Spleen (tissue), 7 donors: ENCODE data around the gene CLPX.

Experiments
- POLR2A ChIP-seq, 3 donors: fragments of 450-650 bp; IDR thresholded peaks; one replicate each; pipeline ENCODE4 v1.5.1; 2017; ENCODE audit warnings: antibody characterized with exemption in 3 of 3, mild to moderate bottlenecking in 1 of 3
- POLR2AphosphoS5 ChIP-seq, 3 donors: sonication (generic); formaldehyde crosslinking; IDR thresholded peaks; one replicate each; pipeline ENCODE4 v1.5.1; 2017; ENCODE audit warnings: antibody characterized with exemption in 3 of 3
- TF ChIP-seq, protein P1 (sequence below), 11 experiments: fragments of 200-600 bp in 7 of 11; fragments of 450-650 bp in 4 of 11; sonication (generic) in 4 of 11; IDR thresholded peaks in 8 of 11; conservative IDR thresholded peaks in 3 of 11; 1 replicate in 7 of 11; 2 replicates in 4 of 11; pipeline versions ENCODE4 v1.4.0 to v1.8.0; 2016 to 2021; ENCODE audit warnings: antibody characterized with exemption in 11 of 11, inconsistent platforms in 4 of 11, mild to moderate bottlenecking in 1 of 11
- donor health status: DM: no; HTN: no; CAD: no; lungs with moderate emphysema.
- donor health status: DM: no; HTN: no; CAD: no.
- donor health status: DM: no; HTN: no; CAD: no.

DNA sequence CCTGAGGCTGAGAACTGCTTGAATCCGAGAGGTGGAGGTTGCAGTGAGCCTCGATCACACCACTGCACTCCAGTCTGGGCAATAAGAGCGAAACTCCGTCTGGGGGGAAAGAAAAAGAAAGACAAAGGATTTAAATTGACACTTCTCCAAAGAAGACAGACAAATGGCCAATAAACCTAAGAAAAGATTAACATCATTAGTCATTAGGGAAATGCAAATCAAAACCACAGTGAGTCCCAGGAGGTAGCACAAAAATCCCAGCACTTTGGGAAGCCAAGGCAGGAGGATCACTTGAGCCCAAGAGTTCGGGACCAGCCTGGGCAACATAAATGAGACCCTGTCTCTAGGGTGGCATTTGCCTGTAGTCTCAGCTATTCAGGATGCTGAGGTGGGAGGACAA is 12.6 kb downstream of the CLPX start:
- TF ChIP-seq, protein P1, sequence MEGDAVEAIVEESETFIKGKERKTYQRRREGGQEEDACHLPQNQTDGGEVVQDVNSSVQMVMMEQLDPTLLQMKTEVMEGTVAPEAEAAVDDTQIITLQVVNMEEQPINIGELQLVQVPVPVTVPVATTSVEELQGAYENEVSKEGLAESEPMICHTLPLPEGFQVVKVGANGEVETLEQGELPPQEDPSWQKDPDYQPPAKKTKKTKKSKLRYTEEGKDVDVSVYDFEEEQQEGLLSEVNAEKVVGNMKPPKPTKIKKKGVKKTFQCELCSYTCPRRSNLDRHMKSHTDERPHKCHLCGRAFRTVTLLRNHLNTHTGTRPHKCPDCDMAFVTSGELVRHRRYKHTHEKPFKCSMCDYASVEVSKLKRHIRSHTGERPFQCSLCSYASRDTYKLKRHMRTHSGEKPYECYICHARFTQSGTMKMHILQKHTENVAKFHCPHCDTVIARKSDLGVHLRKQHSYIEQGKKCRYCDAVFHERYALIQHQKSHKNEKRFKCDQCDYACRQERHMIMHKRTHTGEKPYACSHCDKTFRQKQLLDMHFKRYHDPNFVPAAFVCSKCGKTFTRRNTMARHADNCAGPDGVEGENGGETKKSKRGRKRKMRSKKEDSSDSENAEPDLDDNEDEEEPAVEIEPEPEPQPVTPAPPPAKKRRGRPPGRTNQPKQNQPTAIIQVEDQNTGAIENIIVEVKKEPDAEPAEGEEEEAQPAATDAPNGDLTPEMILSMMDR (IDR thresholded peaks at IDR 0.05 in 8 of 11, conservative IDR thresholded peaks at IDR 0.05 in 3 of 11), result no peak
- no peak for TF ChIP-seq POLR2A (IDR thresholded peaks at IDR 0.05)
- TF ChIP-seq POLR2AphosphoS5 (IDR thresholded peaks at IDR 0.05), result no peak
